Activated naive CD8-positive, alpha-beta T cell (primary cell): ENCODE results near the gene EPHB1.
A peak's percentile ranks its signal among the peaks of the same experiment; 100 is the strongest.
"Not testable (repeated sequence)": the region's sequence is repeated elsewhere in the genome, so short reads cannot be mapped to it uniquely, and the experiment has no call there.

Experiments used
- H3K27ac Mint-ChIP-seq: one replicate; pipeline ENCODE4 v1.8.0; 2021; ENCODE audit warnings: mixed read lengths
- H3K27me3 Mint-ChIP-seq: one replicate; pipeline ENCODE4 v1.8.0; 2021; ENCODE audit warnings: mixed read lengths
- H3K36me3 Mint-ChIP-seq: one replicate; pipeline ENCODE4 v1.8.0; 2021; ENCODE audit warnings: mixed read lengths
- H3K4me1 Mint-ChIP-seq: one replicate; pipeline ENCODE4 v1.8.0; 2021; ENCODE audit warnings: low read depth, mixed read lengths
- H3K4me3 Mint-ChIP-seq: one replicate; pipeline ENCODE4 v1.8.0; 2021; ENCODE audit warnings: mild to moderate bottlenecking, mixed read lengths
- H3K9me3 Mint-ChIP-seq: one replicate; pipeline ENCODE4 v1.8.0; 2021; ENCODE audit warnings: low read depth, mixed read lengths

EPHB1 gene

DNA sequence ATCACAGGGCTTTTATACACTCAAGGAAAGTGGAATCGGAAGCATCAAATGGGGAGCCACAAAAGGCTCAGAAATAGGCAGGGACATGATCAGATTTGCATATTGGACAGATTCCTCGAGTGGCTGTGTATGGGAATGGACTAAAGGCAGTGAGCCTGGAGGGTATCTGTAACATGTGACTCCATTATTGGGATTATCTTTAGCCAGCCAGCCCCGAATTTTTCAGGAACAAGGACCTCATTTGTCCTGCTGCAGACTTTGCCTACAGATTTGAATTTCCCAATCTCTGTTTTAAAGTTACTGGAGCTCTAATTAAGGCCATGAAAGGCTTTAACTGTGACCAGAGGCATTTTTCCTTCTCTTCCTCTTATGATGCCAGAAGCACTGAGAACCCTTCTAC is 26.9 kb upstream of the EPHB1 start:
- no peaks in the 10 kb centered on the region for H3K36me3 Mint-ChIP-seq
- H3K27me3 Mint-ChIP-seq, result peaks cover 5% of the 10 kb centered on the region
- no peak overlapping the region for H3K4me3 Mint-ChIP-seq
- no peaks in the 10 kb centered on the region for H3K4me1 Mint-ChIP-seq
- no peaks in the 10 kb centered on the region for H3K9me3 Mint-ChIP-seq
- no peak overlapping the region for H3K27ac Mint-ChIP-seq

DNA sequence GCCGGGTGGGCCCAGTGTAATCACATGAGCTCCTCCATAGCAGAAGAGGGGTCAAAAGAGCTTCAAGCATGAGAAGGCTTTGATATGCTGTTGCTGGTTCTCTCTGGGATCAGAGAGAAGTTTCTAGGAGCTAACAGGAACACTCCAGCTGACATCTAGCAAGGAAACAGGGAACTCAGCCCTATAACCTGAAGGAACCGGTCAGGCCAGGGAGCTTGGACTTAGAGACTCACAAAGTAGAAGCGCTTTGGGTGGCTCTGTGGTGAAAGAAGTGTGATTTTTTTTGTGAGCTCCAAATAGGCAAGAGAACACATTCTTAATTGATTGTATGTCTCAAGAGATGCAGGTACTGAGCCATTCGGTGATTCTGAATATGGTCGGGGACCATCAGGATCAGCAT is 26.2 kb upstream of the EPHB1 start:
- no peaks in the 10 kb centered on the region for H3K9me3 Mint-ChIP-seq
- H3K36me3 Mint-ChIP-seq, result no peaks in the 10 kb centered on the region
- H3K27ac Mint-ChIP-seq, result no peak overlapping the region
- peaks cover 5% of the 10 kb centered on the region for H3K27me3 Mint-ChIP-seq
- H3K4me1 Mint-ChIP-seq, result no peaks in the 10 kb centered on the region
- H3K4me3 Mint-ChIP-seq, result no peak overlapping the region

DNA sequence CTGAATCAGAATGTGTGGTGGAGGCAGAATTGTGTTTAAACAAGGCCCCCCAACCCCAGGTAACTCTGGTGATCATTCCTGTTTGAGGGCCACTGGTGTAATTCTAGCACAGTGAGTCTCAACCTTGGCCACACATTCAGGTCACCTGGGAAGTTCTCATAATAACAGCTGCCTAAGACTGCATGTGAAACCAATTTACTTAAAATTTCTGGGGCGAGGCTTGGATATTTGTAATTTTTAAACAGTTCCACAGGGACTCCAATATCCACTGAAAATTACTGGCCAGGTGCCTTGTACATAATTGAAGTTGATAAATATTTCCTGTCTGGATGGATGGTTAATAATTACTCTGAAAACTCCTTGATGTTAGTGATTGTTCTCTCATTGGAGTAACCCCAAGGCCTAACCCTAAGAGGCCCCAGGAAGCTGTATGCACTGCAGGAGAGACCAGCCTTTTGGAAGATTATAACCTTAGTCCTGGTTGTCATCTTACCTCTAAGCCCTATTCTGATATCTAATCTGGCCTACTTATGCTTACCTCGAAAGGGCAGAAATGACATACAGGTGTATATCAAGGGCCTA is 25.7 kb upstream of the EPHB1 start:
- H3K36me3 Mint-ChIP-seq, result no peaks in the 10 kb centered on the region

DNA sequence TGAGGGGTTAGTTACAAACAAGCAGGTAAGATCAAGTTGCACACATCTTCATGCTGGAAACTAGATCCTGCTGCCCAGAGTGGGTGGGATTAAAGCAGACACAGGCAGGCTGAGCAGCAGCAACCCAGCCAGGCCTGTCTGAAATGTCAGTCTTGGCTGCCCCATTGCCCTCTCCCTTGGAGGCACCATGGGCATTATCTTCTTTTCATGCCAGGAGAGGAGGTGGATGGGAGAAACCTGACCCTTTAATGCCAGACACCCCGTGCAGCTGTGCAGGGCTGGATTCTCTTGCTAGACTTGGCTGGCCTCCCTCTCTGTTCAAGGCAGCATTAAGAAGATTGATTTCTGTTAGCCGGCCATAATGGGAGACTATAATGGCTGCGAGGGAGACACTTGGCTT is 23.0 kb upstream of the EPHB1 start:
- no peaks in the 10 kb centered on the region for H3K4me1 Mint-ChIP-seq
- no peak overlapping the region for H3K27ac Mint-ChIP-seq
- H3K27me3 Mint-ChIP-seq, result peaks cover 2% of the 10 kb centered on the region
- no peaks in the 10 kb centered on the region for H3K9me3 Mint-ChIP-seq
- H3K36me3 Mint-ChIP-seq, result no peaks in the 10 kb centered on the region
- H3K4me3 Mint-ChIP-seq, result no peak overlapping the region

More for the DNA sequence above, 25.7 kb upstream of the EPHB1 start:
- Mint-ChIP-seq H3K9me3 (no peaks in the 10 kb centered on the region), H3K4me3 (no peak overlapping the region), H3K27me3 (peaks cover 6% of the 10 kb centered on the region), H3K4me1 (no peaks in the 10 kb centered on the region), H3K27ac (no peak overlapping the region)

DNA sequence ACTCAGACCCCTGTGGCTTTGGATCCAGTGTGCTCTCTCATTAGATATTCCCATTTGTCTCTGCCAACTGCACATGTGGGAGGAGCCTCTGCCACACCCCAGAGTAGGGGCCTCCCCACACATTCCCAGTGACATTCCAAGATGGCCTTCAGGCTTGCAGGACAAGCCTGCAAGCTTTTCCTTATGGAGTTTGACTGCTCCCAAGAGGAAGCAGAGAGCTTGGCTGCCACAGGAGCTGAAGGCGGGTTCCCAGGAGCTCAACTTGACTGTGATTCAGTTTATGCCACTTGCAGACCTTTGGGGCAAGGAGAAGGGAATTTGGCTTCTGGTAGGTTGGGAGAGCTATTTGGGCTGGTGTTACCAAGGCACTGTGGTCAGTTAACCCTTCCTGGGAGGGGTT is 22.5 kb upstream of the EPHB1 start:
- H3K4me1 Mint-ChIP-seq, result no peaks in the 10 kb centered on the region
- H3K27ac Mint-ChIP-seq, result no peak overlapping the region
- H3K9me3 Mint-ChIP-seq, result no peaks in the 10 kb centered on the region
- no peaks in the 10 kb centered on the region for H3K36me3 Mint-ChIP-seq
- peaks cover 2% of the 10 kb centered on the region for H3K27me3 Mint-ChIP-seq
- no peak overlapping the region for H3K4me3 Mint-ChIP-seq

DNA sequence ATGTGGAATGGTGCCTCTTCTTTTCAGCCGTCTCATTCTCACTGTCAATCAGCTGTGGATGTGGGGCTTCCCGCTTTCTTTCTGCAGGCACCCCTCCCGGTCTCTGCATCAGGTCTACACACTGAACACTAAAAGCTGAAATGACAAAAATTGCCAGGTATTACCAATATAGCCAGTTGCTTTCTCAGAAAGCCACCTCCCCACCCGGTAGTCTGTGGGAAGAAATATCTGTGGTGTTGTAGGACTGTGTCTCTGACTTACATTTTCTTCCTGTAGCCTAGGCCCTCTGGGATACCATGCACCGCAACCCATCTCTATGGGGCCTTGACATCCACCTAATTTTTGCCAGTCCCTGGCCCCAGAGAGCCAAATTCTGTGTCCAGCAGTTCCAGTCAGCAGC is 19.2 kb upstream of the EPHB1 start:
- H3K4me1 Mint-ChIP-seq, result no peaks in the 10 kb centered on the region
- peaks cover 2% of the 10 kb centered on the region for H3K27me3 Mint-ChIP-seq
- no peak overlapping the region for H3K27ac Mint-ChIP-seq
- no peak overlapping the region for H3K4me3 Mint-ChIP-seq
- H3K9me3 Mint-ChIP-seq, result no peaks in the 10 kb centered on the region
- no peaks in the 10 kb centered on the region for H3K36me3 Mint-ChIP-seq

DNA sequence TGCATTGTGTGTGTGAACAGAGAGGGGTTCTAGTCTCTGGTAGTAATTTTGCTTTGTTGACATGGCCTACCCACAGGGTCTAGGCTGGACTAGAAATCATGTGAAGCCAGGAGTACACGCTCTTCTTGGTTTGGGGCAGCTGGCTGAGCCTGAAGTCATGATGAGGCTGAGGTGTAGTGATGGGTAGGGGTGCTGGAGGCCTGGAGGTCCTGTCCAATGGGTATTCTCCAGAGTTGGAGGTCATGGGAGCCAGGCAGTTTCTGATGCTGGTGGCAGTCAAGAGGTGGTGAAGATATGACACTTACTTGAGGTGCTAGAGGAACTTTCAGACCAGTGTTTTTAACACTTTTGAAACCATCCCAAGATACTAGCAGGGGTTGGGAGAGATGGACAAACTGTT is 18.5 kb upstream of the EPHB1 start:
- H3K4me1 Mint-ChIP-seq, result no peaks in the 10 kb centered on the region
- H3K27ac Mint-ChIP-seq, result no peak overlapping the region
- H3K27me3 Mint-ChIP-seq, result peaks cover 2% of the 10 kb centered on the region
- H3K9me3 Mint-ChIP-seq, result no peaks in the 10 kb centered on the region
- no peak overlapping the region for H3K4me3 Mint-ChIP-seq
- H3K36me3 Mint-ChIP-seq, result no peaks in the 10 kb centered on the region

DNA sequence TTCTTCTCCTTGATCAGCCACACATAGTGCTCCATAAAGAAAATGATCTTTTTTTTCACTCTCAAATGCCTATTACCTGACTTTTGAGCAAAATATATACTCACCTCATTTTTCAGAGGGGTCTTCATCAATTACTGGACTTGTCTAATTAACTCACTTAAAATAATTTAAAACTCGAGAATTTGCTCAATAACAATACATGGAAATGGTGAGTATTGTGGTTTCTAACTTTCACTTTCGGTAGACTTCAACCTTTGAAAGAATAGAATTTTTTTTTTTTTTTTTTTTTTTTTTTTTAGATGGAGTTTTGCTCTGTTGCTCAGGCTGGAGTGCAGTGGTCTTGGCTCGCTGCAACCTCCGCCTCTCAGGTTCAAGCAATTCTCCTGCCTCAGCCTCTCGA is 17.7 kb upstream of the EPHB1 start:
- H3K4me3 Mint-ChIP-seq, result no peak overlapping the region
- no peaks in the 10 kb centered on the region for H3K4me1 Mint-ChIP-seq
- H3K9me3 Mint-ChIP-seq, result no peaks in the 10 kb centered on the region
- no peaks in the 10 kb centered on the region for H3K36me3 Mint-ChIP-seq
- H3K27me3 Mint-ChIP-seq, result peaks cover 2% of the 10 kb centered on the region
- no peak overlapping the region for H3K27ac Mint-ChIP-seq

DNA sequence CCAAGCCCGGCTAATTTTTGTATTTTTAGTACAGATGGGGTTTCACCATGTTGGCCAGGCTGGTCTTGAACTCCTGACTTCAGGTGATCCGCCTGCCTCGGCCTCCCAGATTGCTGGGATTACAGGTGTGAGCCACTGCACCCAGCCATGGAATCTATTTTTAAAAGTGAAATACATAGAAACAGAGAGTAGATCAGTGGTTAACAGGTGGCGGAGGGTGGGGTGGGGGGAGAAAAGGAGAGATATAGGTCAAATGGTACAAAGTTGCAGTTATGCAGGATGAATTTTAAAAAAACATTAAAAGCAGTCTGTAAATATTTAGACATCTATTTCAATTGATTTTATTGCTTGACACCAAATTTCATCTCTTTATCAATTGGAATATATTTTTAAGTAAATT is 6.8 kb upstream of the EPHB1 start:
- H3K27me3 Mint-ChIP-seq, result peaks cover 12% of the 10 kb centered on the region

DNA sequence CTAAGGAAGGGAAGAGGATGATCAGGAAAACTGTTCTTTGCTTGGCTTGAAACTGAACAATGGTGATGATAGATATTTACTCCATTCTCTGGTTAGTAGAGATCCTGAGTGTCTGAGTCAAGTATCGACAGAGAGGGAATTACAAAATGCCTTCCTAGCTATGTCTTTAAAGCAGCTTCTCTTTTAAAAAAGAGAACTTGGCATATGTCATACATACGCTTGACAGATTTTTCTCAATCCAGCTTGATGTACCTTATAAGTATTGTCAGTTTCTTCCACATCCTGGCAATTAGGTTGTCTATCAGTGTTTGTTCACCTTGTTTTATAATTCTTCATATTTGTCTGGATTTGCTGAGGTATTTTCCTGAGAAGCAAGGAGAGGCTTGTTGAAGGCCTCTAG is 5.0 kb upstream of the EPHB1 start:
- peaks cover 18% of the 10 kb centered on the region for H3K27me3 Mint-ChIP-seq
- no peaks in the 10 kb centered on the region for H3K36me3 Mint-ChIP-seq
- H3K4me1 Mint-ChIP-seq, result peaks cover 6% of the 10 kb centered on the region
- H3K4me3 Mint-ChIP-seq, result no peak overlapping the region
- no peaks in the 10 kb centered on the region for H3K9me3 Mint-ChIP-seq
- no peak overlapping the region for H3K27ac Mint-ChIP-seq

More for the DNA sequence above, 6.8 kb upstream of the EPHB1 start:
- H3K4me3 Mint-ChIP-seq, H3K36me3 Mint-ChIP-seq, H3K27ac Mint-ChIP-seq, H3K9me3 Mint-ChIP-seq, H3K4me1 Mint-ChIP-seq: not testable (repeated sequence)

DNA sequence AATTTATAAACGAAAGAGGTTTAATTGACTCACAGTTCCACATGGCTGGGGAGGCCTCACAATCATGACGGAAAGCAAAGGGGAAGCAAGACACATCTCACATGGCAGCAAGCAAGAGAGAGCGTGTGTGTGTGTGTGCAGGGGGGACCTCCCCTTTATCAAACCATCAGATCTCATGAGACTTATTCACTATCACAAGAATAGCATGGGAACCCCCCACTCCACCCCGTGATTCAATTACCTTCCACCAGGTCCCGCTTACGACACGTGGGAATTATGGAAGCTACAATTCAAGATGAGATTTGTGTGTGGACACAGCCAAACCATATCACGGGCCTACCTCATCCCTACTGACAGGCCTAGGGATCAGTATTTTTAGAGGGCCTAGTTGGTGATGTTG is 3.1 kb upstream of the EPHB1 start:
- Mint-ChIP-seq H3K9me3 (no peaks in the 10 kb centered on the region), H3K27ac (no peak overlapping the region), H3K36me3 (no peaks in the 10 kb centered on the region), H3K4me1 (peaks cover 10% of the 10 kb centered on the region), H3K27me3 (peaks cover 17% of the 10 kb centered on the region), H3K4me3 (no peak overlapping the region)

DNA sequence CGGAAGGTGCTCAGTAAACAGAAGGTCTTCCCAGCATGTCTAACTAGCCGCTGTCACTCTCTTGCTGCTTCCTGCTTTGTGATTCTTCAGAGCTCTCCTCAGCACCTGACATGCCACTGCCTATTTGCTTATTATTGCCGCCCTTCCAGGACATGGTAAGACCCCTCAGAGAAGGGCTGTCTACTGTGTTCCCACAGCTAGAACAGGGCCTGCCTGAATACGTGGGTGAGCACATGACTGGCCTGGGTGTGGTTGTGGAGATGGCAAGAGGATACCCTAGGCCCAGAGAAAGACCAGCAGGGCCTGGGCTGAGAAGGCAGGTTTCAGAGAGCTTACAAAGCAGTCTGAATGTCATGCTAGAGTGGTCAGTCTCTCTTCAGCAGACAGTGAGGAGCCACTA is 2.4 kb upstream of the EPHB1 start:
- peaks cover 11% of the 10 kb centered on the region for H3K4me1 Mint-ChIP-seq
- no peaks in the 10 kb centered on the region for H3K36me3 Mint-ChIP-seq
- H3K4me3 Mint-ChIP-seq, result no peak overlapping the region
- no peak overlapping the region for H3K27ac Mint-ChIP-seq
- peaks cover 18% of the 10 kb centered on the region for H3K27me3 Mint-ChIP-seq
- no peaks in the 10 kb centered on the region for H3K9me3 Mint-ChIP-seq

DNA sequence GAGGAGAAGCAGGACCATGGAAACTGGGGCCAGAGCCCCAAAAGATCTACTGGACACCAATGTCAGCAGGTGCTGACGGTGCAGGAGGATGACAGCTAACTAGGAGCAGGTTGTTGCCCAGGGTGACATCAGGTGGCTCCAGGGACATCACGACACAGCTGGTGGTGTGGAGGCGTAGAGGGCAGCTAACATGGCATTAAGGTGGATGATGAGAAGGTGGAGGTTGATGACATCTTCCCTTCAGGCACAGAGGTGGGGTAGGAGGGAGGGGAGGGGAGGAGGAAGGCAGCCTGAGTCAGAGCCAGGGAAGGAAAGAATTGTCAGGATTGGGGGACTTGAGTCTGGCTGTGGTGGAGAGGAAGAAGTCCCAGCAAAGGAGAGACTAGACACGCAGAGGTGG is 1.5 kb upstream of the EPHB1 start:
- H3K36me3 Mint-ChIP-seq, result no peaks in the 10 kb centered on the region
- peaks cover 19% of the 10 kb centered on the region for H3K27me3 Mint-ChIP-seq
- H3K9me3 Mint-ChIP-seq, result no peaks in the 10 kb centered on the region
- peaks cover 11% of the 10 kb centered on the region for H3K4me1 Mint-ChIP-seq
- no peak overlapping the region for H3K4me3 Mint-ChIP-seq
- no peak overlapping the region for H3K27ac Mint-ChIP-seq

DNA sequence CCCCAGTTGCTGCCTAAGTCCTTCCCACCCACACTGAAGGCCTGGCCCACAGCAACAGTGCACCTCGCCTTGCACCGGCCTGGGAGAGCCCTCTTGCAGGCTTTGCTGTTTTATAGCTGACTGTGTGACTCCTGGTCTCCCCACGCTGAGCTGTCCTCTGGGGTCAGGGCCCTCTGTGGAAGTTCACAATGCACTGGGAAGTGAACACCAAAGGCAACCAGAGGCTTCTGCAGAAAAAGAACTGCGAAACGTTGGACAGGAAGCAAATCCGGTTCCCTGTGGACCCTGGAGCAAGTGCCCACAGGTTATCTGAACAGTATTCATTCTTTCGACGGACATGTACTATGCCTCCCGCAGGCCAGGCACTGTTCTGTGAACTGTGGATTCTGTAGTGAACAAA is 737 bp upstream of the EPHB1 start:
- Mint-ChIP-seq H3K27ac (no peak overlapping the region), H3K9me3 (no peaks in the 10 kb centered on the region), H3K4me3 (peak overlapping the region; percentile 83), H3K36me3 (no peaks in the 10 kb centered on the region), H3K27me3 (peaks cover 19% of the 10 kb centered on the region), H3K4me1 (peaks cover 11% of the 10 kb centered on the region)

DNA sequence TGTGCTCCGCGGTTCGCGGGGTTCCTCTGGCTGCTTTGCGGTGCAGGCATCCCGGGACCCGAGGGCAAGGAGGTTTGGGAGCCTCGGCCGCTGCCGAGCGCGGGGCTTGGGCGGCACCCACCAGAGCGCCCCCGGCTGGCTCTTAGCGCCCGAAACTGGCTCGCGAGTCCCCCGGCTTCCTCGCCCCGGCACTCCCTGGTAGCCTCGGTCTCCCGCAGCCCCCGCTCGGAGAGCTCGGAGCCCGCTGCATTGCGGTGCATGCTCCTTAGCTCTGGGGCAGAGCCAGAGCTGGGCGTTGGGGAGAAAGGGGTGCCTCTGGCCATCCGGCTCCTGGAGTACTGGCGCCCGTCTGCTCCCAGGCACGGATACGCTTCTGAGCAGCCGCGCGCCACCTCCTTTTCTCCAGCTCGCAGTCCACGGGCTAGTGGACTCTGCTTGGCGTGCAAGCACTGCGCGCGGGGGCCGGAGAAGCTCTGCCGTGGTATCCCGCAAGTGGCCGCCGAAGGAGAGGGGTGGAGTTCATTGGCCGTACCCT is 753 bp downstream of the EPHB1 start:
- peaks cover 19% of the 10 kb centered on the region for H3K27me3 Mint-ChIP-seq
- H3K9me3 Mint-ChIP-seq, result no peaks in the 10 kb centered on the region
- H3K36me3 Mint-ChIP-seq, result no peaks in the 10 kb centered on the region
- H3K4me3 Mint-ChIP-seq, result peak overlapping the region; percentile 83
- no peak overlapping the region for H3K27ac Mint-ChIP-seq
- peaks cover 11% of the 10 kb centered on the region for H3K4me1 Mint-ChIP-seq

DNA sequence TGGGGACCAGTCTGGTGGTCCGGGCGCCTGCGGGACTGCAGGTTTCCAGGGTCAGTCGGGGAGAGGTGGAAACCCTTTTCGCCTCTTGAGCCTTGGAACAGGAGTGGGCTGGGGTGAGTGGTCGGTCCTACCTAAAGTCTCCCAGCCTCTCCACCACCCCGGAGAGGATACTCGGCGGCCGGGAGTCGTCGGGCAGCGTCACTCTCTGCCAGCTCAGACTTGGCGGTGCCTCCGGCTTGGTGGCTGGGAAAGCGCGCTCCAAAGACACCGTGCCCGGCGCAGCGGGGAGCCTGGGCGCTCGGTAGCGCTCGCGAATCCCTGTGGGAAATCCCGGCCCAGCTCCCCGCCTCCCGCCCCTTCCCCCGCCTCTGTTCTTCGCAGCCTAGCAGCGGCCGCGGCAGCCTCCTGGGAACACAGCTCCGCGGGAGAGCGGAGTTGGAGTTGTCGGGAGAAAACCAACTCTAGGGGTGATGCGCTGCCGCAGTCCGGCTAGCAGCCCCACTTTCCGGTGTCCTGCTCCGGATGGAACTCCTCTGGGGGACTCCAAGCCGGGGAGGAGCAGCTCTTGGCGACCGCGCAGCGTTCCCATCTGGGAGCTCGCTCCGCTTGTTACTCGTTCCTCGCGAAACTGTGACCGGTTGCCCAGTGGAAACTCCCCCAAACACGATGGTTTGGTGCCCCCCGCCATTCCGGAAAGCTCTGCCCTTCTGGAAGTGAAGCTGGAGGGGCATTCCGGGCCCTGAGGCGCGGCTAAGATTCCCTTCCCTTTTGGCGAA is 1.4 kb downstream of the EPHB1 start:
- H3K27ac Mint-ChIP-seq, result no peak overlapping the region
- peaks cover 19% of the 10 kb centered on the region for H3K27me3 Mint-ChIP-seq
- H3K4me1 Mint-ChIP-seq, result peaks cover 11% of the 10 kb centered on the region
- H3K9me3 Mint-ChIP-seq, result no peaks in the 10 kb centered on the region
- H3K4me3 Mint-ChIP-seq, result no peak overlapping the region
- no peaks in the 10 kb centered on the region for H3K36me3 Mint-ChIP-seq
